22Rv1 (cell line): Measurements from ENCODE around the gene FLCN.

Experiments used
- ZFX ChIP-seq: fragments of 450-650 bp; IDR thresholded peaks from 2 replicates; pipeline ENCODE4 v1.6.1; 2017; ENCODE audit warnings: antibody characterized with exemption, borderline replicate concordance
- TF ChIP-seq, protein P1 (sequence below): fragments of 450-650 bp; IDR thresholded peaks from 2 replicates; pipeline ENCODE4 v1.5.1; 2017; ENCODE audit warnings: mild to moderate bottlenecking

DNA sequence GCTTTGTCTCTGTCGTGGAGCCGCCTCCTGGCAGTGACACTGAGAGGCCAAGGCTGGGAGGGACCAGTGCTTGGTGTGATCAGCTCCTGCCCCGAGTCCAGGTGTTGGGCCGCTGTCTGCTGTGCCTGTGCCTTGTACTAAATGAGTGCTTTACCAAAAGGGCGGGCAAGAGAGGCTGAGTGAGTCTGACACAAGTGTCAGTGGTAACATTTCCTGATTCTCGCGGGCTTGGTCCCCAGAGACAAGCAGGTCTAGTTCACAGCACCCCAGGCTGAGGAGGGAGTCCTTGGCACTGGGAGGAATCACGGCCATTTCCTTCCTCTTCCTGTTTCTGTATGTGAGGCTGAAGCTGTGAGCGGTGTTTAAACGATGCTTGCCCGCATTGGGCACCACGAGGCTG is 61.1 kb downstream of the FLCN start:
- TF ChIP-seq, protein P1, sequence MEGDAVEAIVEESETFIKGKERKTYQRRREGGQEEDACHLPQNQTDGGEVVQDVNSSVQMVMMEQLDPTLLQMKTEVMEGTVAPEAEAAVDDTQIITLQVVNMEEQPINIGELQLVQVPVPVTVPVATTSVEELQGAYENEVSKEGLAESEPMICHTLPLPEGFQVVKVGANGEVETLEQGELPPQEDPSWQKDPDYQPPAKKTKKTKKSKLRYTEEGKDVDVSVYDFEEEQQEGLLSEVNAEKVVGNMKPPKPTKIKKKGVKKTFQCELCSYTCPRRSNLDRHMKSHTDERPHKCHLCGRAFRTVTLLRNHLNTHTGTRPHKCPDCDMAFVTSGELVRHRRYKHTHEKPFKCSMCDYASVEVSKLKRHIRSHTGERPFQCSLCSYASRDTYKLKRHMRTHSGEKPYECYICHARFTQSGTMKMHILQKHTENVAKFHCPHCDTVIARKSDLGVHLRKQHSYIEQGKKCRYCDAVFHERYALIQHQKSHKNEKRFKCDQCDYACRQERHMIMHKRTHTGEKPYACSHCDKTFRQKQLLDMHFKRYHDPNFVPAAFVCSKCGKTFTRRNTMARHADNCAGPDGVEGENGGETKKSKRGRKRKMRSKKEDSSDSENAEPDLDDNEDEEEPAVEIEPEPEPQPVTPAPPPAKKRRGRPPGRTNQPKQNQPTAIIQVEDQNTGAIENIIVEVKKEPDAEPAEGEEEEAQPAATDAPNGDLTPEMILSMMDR: no peak
- TF ChIP-seq ZFX: no peak
